Measurements from ENCODE around the gene TOX2.

TOX2 gene

GRCh38 chr20:44034451-44034850 lies 119.8 kb downstream of the TOX2 start:
- TF ChIP-seq CTCF (IDR thresholded peaks at IDR 0.05; ENCODE audit: extremely low read depth, insufficient read depth, missing control alignments): no peak
- DNase-seq (ENCODE audit: low spot score): no peak

DNA sequence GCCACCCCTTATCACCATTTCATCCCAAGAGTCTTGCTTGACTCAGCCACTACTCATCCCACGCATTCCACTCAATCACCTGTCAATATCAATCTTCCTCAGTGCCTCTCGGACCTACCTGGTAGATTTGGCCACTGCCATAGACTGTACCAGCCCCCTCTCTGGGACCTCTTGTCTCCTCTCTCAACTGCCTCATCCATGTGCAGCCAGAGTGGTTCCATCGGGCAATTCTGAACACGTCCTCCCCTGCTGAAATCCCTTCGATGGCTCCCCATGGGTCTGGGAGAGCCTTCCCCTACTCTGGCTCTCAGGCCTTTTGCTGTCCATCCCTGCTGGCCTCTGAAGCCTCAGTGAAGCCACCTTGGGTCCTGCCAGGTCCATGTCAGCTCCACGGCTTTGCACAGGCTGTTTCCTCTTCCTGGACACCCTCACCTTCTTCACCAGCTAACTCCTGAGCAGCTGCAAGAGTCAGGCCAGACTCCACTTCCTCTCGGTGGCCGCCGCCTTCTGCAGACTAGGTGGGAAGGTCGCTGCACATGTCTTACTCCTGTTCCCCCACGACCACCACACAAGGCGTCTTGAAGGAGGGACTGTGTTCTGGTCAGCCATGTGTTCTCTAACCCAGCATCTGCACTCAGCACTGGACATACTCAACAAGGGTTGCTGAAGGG lies 120.4 kb downstream of the TOX2 start:
- no peak for TF ChIP-seq CTCF (IDR thresholded peaks at IDR 0.05; ENCODE audit: extremely low read depth, insufficient read depth, missing control alignments)
- DNase-seq (ENCODE audit: low spot score): no peak
- in situ Hi-C loops (cut with MboI; ENCODE audit: low pct_unique_long_range_greater_than_20kb, low sequenced_read_pairs, unreplicated experiment): no loop called here

More at GRCh38 chr20:44034451-44034850, 119.8 kb downstream of the TOX2 start:
- in situ Hi-C loops (cut with MboI; ENCODE audit: low pct_unique_long_range_greater_than_20kb, low sequenced_read_pairs, unreplicated experiment): no loop called here

- in situ Hi-C loops (cut with MboI; ENCODE audit: low pct_unique_long_range_greater_than_20kb, low sequenced_read_pairs, unreplicated experiment): no loop called here
- no peak for DNase-seq (ENCODE audit: low spot score)
These were observed 121.3 kb downstream of the TOX2 start for GRCh38 chr20:44035924-44036323.

GRCh38 chr20:44036441-44036840 lies 121.8 kb downstream of the TOX2 start:
- DNase-seq (ENCODE audit: low spot score): no peak
- no peak for TF ChIP-seq CTCF (IDR thresholded peaks at IDR 0.05; ENCODE audit: extremely low read depth, insufficient read depth, missing control alignments)
- in situ Hi-C loops (cut with MboI; ENCODE audit: low pct_unique_long_range_greater_than_20kb, low sequenced_read_pairs, unreplicated experiment): no loop called here

More at GRCh38 chr20:44035924-44036323, 121.3 kb downstream of the TOX2 start:
- no peak for TF ChIP-seq CTCF (IDR thresholded peaks at IDR 0.05; ENCODE audit: extremely low read depth, insufficient read depth, missing control alignments)

DNA sequence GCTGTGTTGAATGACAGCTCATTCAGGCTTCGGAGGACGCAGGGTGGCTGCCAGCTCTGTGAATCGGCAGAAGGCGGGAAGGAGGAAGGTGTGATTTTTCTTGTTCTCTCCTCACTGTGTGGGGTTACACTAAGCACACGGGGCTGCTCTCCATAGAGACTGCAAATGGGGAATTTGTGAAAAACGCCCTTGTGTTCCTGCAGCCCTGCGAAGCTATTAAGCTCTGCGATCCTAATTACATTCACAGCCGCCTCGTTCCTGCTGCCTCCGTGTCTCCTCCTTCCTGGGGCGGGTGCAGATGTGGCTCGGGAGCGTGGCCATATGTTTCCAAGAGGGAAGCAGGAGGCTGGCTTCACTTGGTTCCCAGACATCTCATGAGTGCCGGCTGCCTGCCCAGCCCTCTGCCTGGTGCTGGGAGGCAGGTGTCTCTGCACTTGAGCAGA lies 124.0 kb downstream of the TOX2 start:
- in situ Hi-C loops (cut with MboI; ENCODE audit: low pct_unique_long_range_greater_than_20kb, low sequenced_read_pairs, unreplicated experiment): no loop called here
- no peak for TF ChIP-seq CTCF (IDR thresholded peaks at IDR 0.05; ENCODE audit: extremely low read depth, insufficient read depth, missing control alignments)
- no peak for DNase-seq (ENCODE audit: low spot score)

DNA sequence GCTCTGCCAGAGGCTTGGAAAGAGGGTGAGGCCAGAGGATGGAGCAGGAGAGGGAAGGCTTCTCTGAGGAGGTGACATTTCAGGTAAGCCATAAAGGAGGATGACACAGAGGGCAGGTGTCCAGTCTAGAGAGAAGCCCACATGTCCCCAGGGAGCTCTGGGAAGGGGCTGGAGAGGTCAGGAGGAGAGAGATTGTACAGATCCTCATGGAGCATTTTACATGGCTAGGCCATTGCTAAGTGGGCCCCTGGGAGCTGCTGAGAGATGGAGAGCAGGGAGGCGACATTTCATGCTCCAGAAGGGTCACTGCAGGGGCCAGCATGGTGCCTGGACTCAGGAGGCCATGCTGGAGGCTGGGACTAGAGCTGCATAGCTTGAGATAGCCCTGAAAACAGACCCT lies 124.5 kb downstream of the TOX2 start:
- in situ Hi-C loops (cut with MboI; ENCODE audit: low pct_unique_long_range_greater_than_20kb, low sequenced_read_pairs, unreplicated experiment): no loop called here

More for the DNA sequence above, 124.5 kb downstream of the TOX2 start:
- no peak for TF ChIP-seq CTCF (IDR thresholded peaks at IDR 0.05; ENCODE audit: extremely low read depth, insufficient read depth, missing control alignments)
- no peak for DNase-seq (ENCODE audit: low spot score)

Data from GM13977 (cell line).